Astrocyte (in vitro differentiated cells and primary cell): Measurements from ENCODE around the gene C3. TPM values are rescaled to one million over a fixed set of nuclear protein-coding genes. Genes with fewer than 3 reads are reported as not detected.

ENCODE experiments used
- DNase-seq: peaks from one replicate; pipeline ENCODE4 v3.0.0-alpha.2; 2010; ENCODE audit warnings: low read depth
- FAIRE-seq: peaks from 2 replicates; lab custom pipeline; 2011; peaks lifted over from hg19 to GRCh38; lab: Jason Lieb, UNC
- H2AFZ ChIP-seq: 2 replicates; pipeline ENCODE4 v1.6.0; 2012; ENCODE audit warnings: low read depth, low read length, inconsistent platforms
- H3K27ac ChIP-seq: 2 replicates; pipeline ENCODE4 v1.5.1; 2011; ENCODE audit warnings: low read depth, low read length, inconsistent platforms
- H3K27me3 ChIP-seq: 2 replicates; pipeline ENCODE4 v1.6.0; 2011; ENCODE audit warnings: low read length, inconsistent platforms; ENCODE audit not compliant: insufficient read depth
- H3K36me3 ChIP-seq: 2 replicates; pipeline ENCODE4 v1.5.1; 2011; ENCODE audit warnings: low read length, inconsistent platforms; ENCODE audit not compliant: insufficient read depth
- H3K4me1 ChIP-seq: 2 replicates; pipeline ENCODE4 v1.5.1; 2011; ENCODE audit warnings: low read length, inconsistent platforms; ENCODE audit not compliant: insufficient read depth
- H3K4me2 ChIP-seq: 2 replicates; pipeline ENCODE4 v1.6.0; 2012; ENCODE audit warnings: low read length, inconsistent platforms
- H3K4me3 ChIP-seq: 2 replicates; pipeline ENCODE4 v1.5.1; 2011; ENCODE audit warnings: low read depth, mild to moderate bottlenecking, low read length, inconsistent platforms; ENCODE audit not compliant: insufficient read depth
- H3K79me2 ChIP-seq: 2 replicates; pipeline ENCODE4 v1.6.0; 2012; ENCODE audit warnings: mild to moderate bottlenecking, low read length, inconsistent platforms; ENCODE audit not compliant: insufficient read depth
- H3K9ac ChIP-seq: 2 replicates; pipeline ENCODE4 v1.6.0; 2012; ENCODE audit warnings: mild to moderate bottlenecking, low read length, inconsistent platforms
- H3K9me3 ChIP-seq: 2 replicates; pipeline ENCODE4 v1.5.1; 2012; ENCODE audit warnings: low read depth, mild to moderate bottlenecking, low read length, inconsistent platforms; ENCODE audit not compliant: insufficient read depth
- H4K20me1 ChIP-seq: 2 replicates; pipeline ENCODE4 v1.6.0; 2012; ENCODE audit warnings: low read length, inconsistent platforms; ENCODE audit not compliant: insufficient read depth
- H3K27ac Mint-ChIP-seq: one replicate; pipeline ENCODE4 v1.8.0; 2021; ENCODE audit warnings: mild to moderate bottlenecking, mixed read lengths; ENCODE audit not compliant: unreplicated experiment
- H3K27me3 Mint-ChIP-seq: one replicate; pipeline ENCODE4 v1.8.0; 2021; ENCODE audit warnings: low read depth, mixed read lengths; ENCODE audit not compliant: unreplicated experiment
- H3K36me3 Mint-ChIP-seq: one replicate; pipeline ENCODE4 v1.8.0; 2021; ENCODE audit warnings: low read depth, mixed read lengths; ENCODE audit not compliant: unreplicated experiment
- H3K4me1 Mint-ChIP-seq: one replicate; pipeline ENCODE4 v1.8.0; 2021; ENCODE audit warnings: low read depth, mixed read lengths; ENCODE audit not compliant: unreplicated experiment
- H3K4me3 Mint-ChIP-seq: one replicate; pipeline ENCODE4 v1.8.0; 2021; ENCODE audit warnings: mild to moderate bottlenecking, moderate library complexity, mixed read lengths; ENCODE audit not compliant: unreplicated experiment
- H3K9me3 Mint-ChIP-seq: one replicate; pipeline ENCODE4 v1.8.0; 2021; ENCODE audit warnings: mild to moderate bottlenecking, mixed read lengths; ENCODE audit not compliant: unreplicated experiment
- EZH2 ChIP-seq: IDR thresholded peaks from 2 replicates; pipeline ENCODE4 v1.6.1; 2012; ENCODE audit warnings: mild to moderate bottlenecking, low read length, inconsistent platforms; ENCODE audit not compliant: insufficient read depth
- microRNA-seq: library from miRNA; unstranded; fragments of <30 nt; microRNA quantifications from one replicate; pipeline ENCODE4 v1.2.0, GENCODE V29; 2020
- total RNA-seq: library from RNA; stranded (reverse); gene quantifications from 2 replicates; pipeline ENCODE4 v1.2.1, GENCODE V29; 2021
- TF ChIP-seq, protein P1 (sequence below): IDR thresholded peaks from 2 replicates; pipeline ENCODE4 v1.5.1; 2011; ENCODE audit warnings: low read depth, mild to moderate bottlenecking, inconsistent platforms, low read length, moderate library complexity; ENCODE audit not compliant: insufficient read depth

The C3 gene
- total RNA-seq, 1 donor from 2014 or later, result 2.4 TPM

DNA sequence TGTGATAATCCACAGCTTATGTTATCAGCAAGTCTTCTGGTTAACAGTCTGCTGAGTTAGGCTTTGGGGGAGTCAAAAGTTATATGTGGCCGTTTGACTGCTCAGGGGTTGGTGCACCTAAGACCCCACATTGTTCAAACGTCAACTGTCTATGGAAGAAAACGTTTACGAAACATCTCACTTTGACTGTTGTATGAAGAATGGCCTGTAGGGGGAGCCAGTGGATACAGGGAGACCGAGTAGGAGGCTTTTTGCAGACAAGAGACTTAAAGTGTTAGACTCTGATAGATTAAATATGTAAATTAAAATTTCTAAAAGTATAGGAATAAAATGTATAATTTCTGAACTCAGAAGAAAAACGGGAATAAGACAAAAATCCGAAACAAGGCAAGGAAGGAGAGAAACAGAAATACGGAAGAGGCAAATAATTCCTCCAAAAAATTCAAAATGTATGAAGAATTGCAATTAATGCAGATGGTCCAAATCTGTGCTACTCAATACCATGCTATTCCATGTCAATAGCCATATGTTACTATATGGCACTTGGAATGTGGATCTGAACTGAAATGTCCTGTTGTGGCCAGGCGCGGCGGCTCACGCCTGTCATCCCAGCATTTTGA, 88.3 kb downstream of the C3 start:
- Histone ChIP-seq H3K36me3 (no peaks in the 10 kb centered on the region), H3K4me2 (no peak overlapping the region), H3K27me3 (no peaks in the 10 kb centered on the region), H4K20me1 (no peaks in the 10 kb centered on the region), H3K9me3 (no peaks in the 10 kb centered on the region), H3K79me2 (no peaks in the 10 kb centered on the region), H3K4me3 (no peak overlapping the region), H3K9ac (no peak overlapping the region), H3K4me1 (no peaks in the 10 kb centered on the region), H3K27ac (no peak overlapping the region), H2AFZ (no peak overlapping the region)
- Mint-ChIP-seq H3K4me3 (no peak overlapping the region), H3K27ac (no peak overlapping the region), H3K27me3 (no peaks in the 10 kb centered on the region), H3K9me3 (peaks cover 4% of the 10 kb centered on the region), H3K36me3 (no peaks in the 10 kb centered on the region), H3K4me1 (no peaks in the 10 kb centered on the region)
- DNase-seq (peak; percentile 39), FAIRE-seq (no peak)
- TF ChIP-seq EZH2, result no peak
- TF ChIP-seq, protein P1, sequence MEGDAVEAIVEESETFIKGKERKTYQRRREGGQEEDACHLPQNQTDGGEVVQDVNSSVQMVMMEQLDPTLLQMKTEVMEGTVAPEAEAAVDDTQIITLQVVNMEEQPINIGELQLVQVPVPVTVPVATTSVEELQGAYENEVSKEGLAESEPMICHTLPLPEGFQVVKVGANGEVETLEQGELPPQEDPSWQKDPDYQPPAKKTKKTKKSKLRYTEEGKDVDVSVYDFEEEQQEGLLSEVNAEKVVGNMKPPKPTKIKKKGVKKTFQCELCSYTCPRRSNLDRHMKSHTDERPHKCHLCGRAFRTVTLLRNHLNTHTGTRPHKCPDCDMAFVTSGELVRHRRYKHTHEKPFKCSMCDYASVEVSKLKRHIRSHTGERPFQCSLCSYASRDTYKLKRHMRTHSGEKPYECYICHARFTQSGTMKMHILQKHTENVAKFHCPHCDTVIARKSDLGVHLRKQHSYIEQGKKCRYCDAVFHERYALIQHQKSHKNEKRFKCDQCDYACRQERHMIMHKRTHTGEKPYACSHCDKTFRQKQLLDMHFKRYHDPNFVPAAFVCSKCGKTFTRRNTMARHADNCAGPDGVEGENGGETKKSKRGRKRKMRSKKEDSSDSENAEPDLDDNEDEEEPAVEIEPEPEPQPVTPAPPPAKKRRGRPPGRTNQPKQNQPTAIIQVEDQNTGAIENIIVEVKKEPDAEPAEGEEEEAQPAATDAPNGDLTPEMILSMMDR, result peak; percentile 87

Small RNA genes lying within 50 kb of the gene (microRNA-seq; reads per million reads assigned to microRNA genes)
- 1.1 reads per million for gene MIR6791

Other genes with a start within 250 kb of the C3 start
- gene DENND1C, start 238.9 kb downstream of the C3 start, total RNA-seq, result 0.19 TPM in 1 of 2 replicates, not detected in the other
- gene TUBB4A, start 218.3 kb downstream of the C3 start, total RNA-seq, result 0.75 and 1.7 TPM in 2 replicates
- 2.3 and 2.4 TPM in 2 replicates for gene TNFSF9, start 189.6 kb downstream of the C3 start, total RNA-seq
- gene CD70, start 129.5 kb downstream of the C3 start, total RNA-seq, result 0.34 and 0.48 TPM in 2 replicates
- not detected in 2 replicates for gene TNFSF14, start 50.5 kb downstream of the C3 start, total RNA-seq
- gene GPR108, start 16.9 kb upstream of the C3 start, total RNA-seq, result 41.6 and 50.9 TPM in 2 replicates
- gene TRIP10, start 19.0 kb upstream of the C3 start, total RNA-seq, result 36.3 and 41.4 TPM in 2 replicates
- gene SH2D3A, start 46.8 kb upstream of the C3 start, total RNA-seq, result 0.91 and 2.6 TPM in 2 replicates
- not detected in 2 replicates for gene VAV1, start 52.1 kb upstream of the C3 start, total RNA-seq
- not detected in 2 replicates for gene ADGRE1, start 166.9 kb upstream of the C3 start, total RNA-seq